CD4-positive, alpha-beta T cell (primary cell): ENCODE measurements around the gene DNASE1L3. TPM values are rescaled to one million over a fixed set of nuclear protein-coding genes. Genes with fewer than 3 reads are reported as not detected.

Experiments
- ATAC-seq: fragments of 200-7000 bp; cut with Tn5 transposase; one replicate; pipeline ENCODE4 v1.10.0; 2022; ENCODE audit warnings: mild to moderate bottlenecking; ENCODE audit not compliant: poor library complexity
- CTCF ChIA-PET: fragments of 350-600 bp; sonication (Branson Sonifier 250); formaldehyde crosslinking; loops from one replicate; lab custom pipeline; 2021; ENCODE audit warnings: antibody characterized with exemption, inconsistent platforms; lab: Charles Lee
- POLR2A ChIA-PET: fragments of 350-600 bp; sonication (Branson Sonifier 250); formaldehyde crosslinking; loops from one replicate; lab custom pipeline; 2021; ENCODE audit warnings: antibody characterized with exemption, inconsistent platforms; lab: Charles Lee
- DNase-seq, 14 experiments: peaks; one replicate each; pipeline ENCODE4 v3.0.0-alpha.2; 2013 to 2020; ENCODE audit warnings: mixed read lengths in 2 of 14
- H3K27ac ChIP-seq, 2 donors: one replicate each; pipeline versions ENCODE4 v1.5.1 to v1.7.0; 2013; ENCODE audit warnings: low read length in 2 of 2, low read depth in 1 of 2, mild to moderate bottlenecking in 1 of 2
- H3K27me3 ChIP-seq, 2 experiments: 1 replicate in 1 of 2; 2 replicates in 1 of 2; pipeline versions ENCODE4 v1.6.1 to v1.7.0; 2013; ENCODE audit warnings: low read length in 2 of 2, control low read depth in 1 of 2, mild to moderate bottlenecking in 1 of 2, moderate library complexity in 1 of 2; ENCODE audit not compliant: insufficient read depth in 2 of 2, control insufficient read depth in 1 of 2
- H3K36me3 ChIP-seq: one replicate; pipeline ENCODE4 v1.6.1; 2013; ENCODE audit warnings: low read length, control low read depth; ENCODE audit not compliant: insufficient read depth
- H3K4me1 ChIP-seq: one replicate; pipeline ENCODE4 v1.6.1; 2013; ENCODE audit warnings: low read length, control low read depth; ENCODE audit not compliant: insufficient read depth
- H3K4me3 ChIP-seq: one replicate; pipeline ENCODE4 v1.5.1; 2013; ENCODE audit warnings: mild to moderate bottlenecking, low read length, moderate library complexity
- H3K9me3 ChIP-seq, 2 experiments: 1 replicate in 1 of 2; 2 replicates in 1 of 2; pipeline versions ENCODE4 v1.6.1 to v1.7.0; 2013; ENCODE audit warnings: low read length in 2 of 2, mild to moderate bottlenecking in 2 of 2, control low read depth in 1 of 2, moderate library complexity in 1 of 2; ENCODE audit not compliant: control insufficient read depth in 1 of 2, insufficient read depth in 1 of 2
- H3K27ac Mint-ChIP-seq: one replicate; pipeline ENCODE4 v1.8.0; 2020; ENCODE audit warnings: mixed read lengths
- H3K27me3 Mint-ChIP-seq: one replicate; pipeline ENCODE4 v1.8.0; 2021; ENCODE audit warnings: mixed read lengths
- H3K36me3 Mint-ChIP-seq: one replicate; pipeline ENCODE4 v1.8.0; 2021; ENCODE audit warnings: low read depth, mixed read lengths
- H3K4me1 Mint-ChIP-seq: one replicate; pipeline ENCODE4 v1.8.0; 2021; ENCODE audit warnings: low read depth, mixed read lengths
- H3K4me3 Mint-ChIP-seq: one replicate; pipeline ENCODE4 v1.8.0; 2020; ENCODE audit warnings: mild to moderate bottlenecking, mixed read lengths
- H3K9me3 Mint-ChIP-seq: one replicate; pipeline ENCODE4 v1.8.0; 2020; ENCODE audit warnings: mixed read lengths
- CTCF ChIP-seq: fragments of 200-600 bp; IDR thresholded peaks from one replicate; pipeline ENCODE4 v1.8.0; 2022; ENCODE audit warnings: antibody characterized with exemption, mild to moderate bottlenecking
- intact Hi-C, 2 experiments: fragments of 100-400 bp; cut with DNase I in 1 of 2; cut with micrococcal nuclease in 1 of 2; formaldehyde crosslinking; loops; one replicate each; pipeline versions ENCODE4 v1.15.1 to v1.9.0; 2023 to 2025; cut with DNase I, micrococcal nuclease
- total RNA-seq, 174 experiments: library from RNA in 2 of 174; stranded (reverse) in 2 of 174; gene quantifications; one replicate each; pipeline ENCODE4 v1.2.3 and lab custom pipeline; 2021 to 2026

The DNASE1L3 gene
- total RNA-seq, 2 experiments from 2014 or later: 0.53 to 0.80 TPM

GRCh38 chr3:58173029-58173668 is 37.6 kb downstream of the DNASE1L3 start:
- DNase-seq (no peak), ATAC-seq (no peak)
- Histone ChIP-seq H3K9me3 (no peaks in the 10 kb centered on the region), H3K27me3 (peaks cover 0 to 5% of the 10 kb centered on the region in 2 experiments), H3K27ac (no peak overlapping the region), H3K4me3 (no peak overlapping the region), H3K36me3 (peaks cover 9% of the 10 kb centered on the region), H3K4me1 (peaks cover 9% of the 10 kb centered on the region)
- Mint-ChIP-seq H3K27ac (no peak overlapping the region), H3K4me3 (no peak overlapping the region), H3K36me3 (peaks cover 13% of the 10 kb centered on the region), H3K9me3 (no peaks in the 10 kb centered on the region), H3K27me3 (no peaks in the 10 kb centered on the region), H3K4me1 (peaks cover 5% of the 10 kb centered on the region)
- POLR2A ChIA-PET: interaction anchor here (0.9 kb wide), 1 partner anchor 165 kb away, joined by 3 read pairs; the partner anchor contains the start of gene FLNB
- CTCF ChIA-PET: interaction anchor here (1.3 kb wide), 1 partner anchor 165 kb away, joined by 5 read pairs; the partner anchor contains the start of gene FLNB
- intact Hi-C loops: no loop called here
- no peak for TF ChIP-seq CTCF

- DNase-seq (no peak), ATAC-seq (no peak)
- Mint-ChIP-seq H3K36me3 (peaks cover 20% of the 10 kb centered on the region), H3K27me3 (no peaks in the 10 kb centered on the region), H3K4me1 (no peaks in the 10 kb centered on the region), H3K27ac (no peak overlapping the region), H3K9me3 (no peaks in the 10 kb centered on the region), H3K4me3 (no peak overlapping the region)
- Histone ChIP-seq H3K4me1 (no peaks in the 10 kb centered on the region), H3K9me3 (no peaks in the 10 kb centered on the region), H3K4me3 (no peak overlapping the region), H3K36me3 (peaks cover 11% of the 10 kb centered on the region), H3K27me3 (peaks cover 0 to 5% of the 10 kb centered on the region in 2 experiments), H3K27ac (no peak overlapping the region)
- ChIA-PET CTCF (no interaction called here), POLR2A (no interaction called here)
- intact Hi-C loops: no loop called here
- no peak for TF ChIP-seq CTCF
These were observed 39.6 kb downstream of the DNASE1L3 start for GRCh38 chr3:58171126-58171525.

GRCh38 chr3:58170376-58170775 is 40.4 kb downstream of the DNASE1L3 start:
- no peak overlapping the region for H3K27ac ChIP-seq
- Mint-ChIP-seq H3K27me3 (no peaks in the 10 kb centered on the region), H3K4me1 (no peaks in the 10 kb centered on the region), H3K36me3 (peaks cover 24% of the 10 kb centered on the region), H3K27ac (no peak overlapping the region), H3K4me3 (no peak overlapping the region), H3K9me3 (no peaks in the 10 kb centered on the region)
- no peaks in the 10 kb centered on the region for H3K9me3 ChIP-seq
- intact Hi-C loops: no loop called here
- H3K4me3 ChIP-seq: no peak overlapping the region
- peaks cover 0 to 2% of the 10 kb centered on the region in 2 experiments for H3K27me3 ChIP-seq
- ChIA-PET POLR2A (no interaction called here), CTCF (no interaction called here)
- TF ChIP-seq CTCF: no peak
- H3K36me3 ChIP-seq: peaks cover 11% of the 10 kb centered on the region
- DNase-seq (no peak), ATAC-seq (no peak)
- no peaks in the 10 kb centered on the region for H3K4me1 ChIP-seq
